Germinal center (tissue), 1 donor: ENCODE measurements around the gene TMEM87A.
"Not testable (repeated sequence)": the region's sequence is repeated elsewhere in the genome, so short reads cannot be mapped to it uniquely, and the experiment has no call there.

Source experiments
- DNase-seq: peaks from one replicate; pipeline ENCODE4 v3.0.0; 2012; ENCODE audit warnings: mixed read lengths, low spot score

The TMEM87A gene

GRCh38 chr15:42270996-42271395, 2.2 kb downstream of the TMEM87A start:
- DNase-seq = no peak

- no peak for DNase-seq
Observed at GRCh38 chr15:42270551-42270950, 2.7 kb downstream of the TMEM87A start.

- DNase-seq = no peak
Observed at GRCh38 chr15:42267286-42267685, 5.9 kb downstream of the TMEM87A start.

- no peak for DNase-seq
Observed at GRCh38 chr15:42264795-42265194, 8.4 kb downstream of the TMEM87A start.

GRCh38 chr15:42253300-42253699, 19.9 kb downstream of the TMEM87A start:
- no peak for DNase-seq

- DNase-seq = no peak
Observed at GRCh38 chr15:42240823-42241222, 32.4 kb downstream of the TMEM87A start.

GRCh38 chr15:42239528-42240182, 33.6 kb downstream of the TMEM87A start:
- DNase-seq = no peak

GRCh38 chr15:42233107-42233506, 40.1 kb downstream of the TMEM87A start:
- no peak for DNase-seq

- DNase-seq = no peak
Observed at GRCh38 chr15:42232606-42233005, 40.6 kb downstream of the TMEM87A start.

- no peak for DNase-seq
Observed at GRCh38 chr15:42231088-42231487, 42.1 kb downstream of the TMEM87A start.

GRCh38 chr15:42228981-42229380, 44.3 kb downstream of the TMEM87A start:
- DNase-seq = not testable (repeated sequence)

GRCh38 chr15:42228036-42228435, 45.2 kb downstream of the TMEM87A start:
- no peak for DNase-seq

- no peak for DNase-seq
Observed at GRCh38 chr15:42226648-42227047, 46.6 kb downstream of the TMEM87A start.

GRCh38 chr15:42220216-42220615, 53.0 kb downstream of the TMEM87A start:
- no peak for DNase-seq

- DNase-seq = no peak
Observed at GRCh38 chr15:42218953-42219592, 54.2 kb downstream of the TMEM87A start.

- no peak for DNase-seq
Observed at GRCh38 chr15:42217568-42217967, 55.7 kb downstream of the TMEM87A start.

GRCh38 chr15:42215913-42216829, 57.1 kb downstream of the TMEM87A start:
- no peak for DNase-seq

- DNase-seq = no peak
Observed at GRCh38 chr15:42214600-42214999, 58.6 kb downstream of the TMEM87A start.

GRCh38 chr15:42213511-42213910, 59.7 kb downstream of the TMEM87A start:
- DNase-seq = no peak

- DNase-seq = no peak
Observed at GRCh38 chr15:42210696-42211095, 62.5 kb downstream of the TMEM87A start.

- DNase-seq = peak; percentile 88
Observed at GRCh38 chr15:42207674-42208579, 65.3 kb downstream of the TMEM87A start, which contains the start of gene VPS39. Gene VPS39, minus strand, starts transcription at chr15:42208304. Its CDS starts 151 bp downstream, at chr15:42208153.

GRCh38 chr15:42206406-42206805, 66.8 kb downstream of the TMEM87A start:
- DNase-seq = no peak
